NB4 (cell line): ENCODE results near the gene NEIL3.

ENCODE experiments used
- DNase-seq: peaks from one replicate; pipeline ENCODE4 v3.0.0; 2010; ENCODE audit warnings: low read depth
- H3K4me3 ChIP-seq: one replicate; pipeline ENCODE4 v1.5.1; 2011; ENCODE audit warnings: mild to moderate bottlenecking, low read depth, low read length, moderate library complexity
- MYC ChIP-seq: IDR thresholded peaks from 2 replicates; pipeline ENCODE4 v1.6.1; 2011; ENCODE audit warnings: low read depth, low read length
- POLR2A ChIP-seq: IDR thresholded peaks from 2 replicates; pipeline ENCODE4 v1.6.1; 2011; ENCODE audit warnings: mild to moderate bottlenecking; ENCODE audit not compliant: insufficient read length; ENCODE audit errors: extremely low read depth
- TF ChIP-seq, protein P1 (sequence below): IDR thresholded peaks from 2 replicates; pipeline ENCODE4 v1.6.1; 2011; ENCODE audit warnings: low read depth, low read length
- TF ChIP-seq, protein P2 (sequence below): IDR thresholded peaks from one replicate; pipeline ENCODE4 v1.5.1; 2012; ENCODE audit warnings: low read depth, low read length

Gene NEIL3

GRCh38 chr4:177339477-177340374, 30.1 kb downstream of the NEIL3 start:
- no peak overlapping the region for H3K4me3 ChIP-seq
- DNase-seq = peak; percentile 54
- TF ChIP-seq, protein P1, sequence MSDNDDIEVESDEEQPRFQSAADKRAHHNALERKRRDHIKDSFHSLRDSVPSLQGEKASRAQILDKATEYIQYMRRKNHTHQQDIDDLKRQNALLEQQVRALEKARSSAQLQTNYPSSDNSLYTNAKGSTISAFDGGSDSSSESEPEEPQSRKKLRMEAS = no peak
- TF ChIP-seq MYC (no peak), POLR2A (no peak)
- TF ChIP-seq, protein P2, sequence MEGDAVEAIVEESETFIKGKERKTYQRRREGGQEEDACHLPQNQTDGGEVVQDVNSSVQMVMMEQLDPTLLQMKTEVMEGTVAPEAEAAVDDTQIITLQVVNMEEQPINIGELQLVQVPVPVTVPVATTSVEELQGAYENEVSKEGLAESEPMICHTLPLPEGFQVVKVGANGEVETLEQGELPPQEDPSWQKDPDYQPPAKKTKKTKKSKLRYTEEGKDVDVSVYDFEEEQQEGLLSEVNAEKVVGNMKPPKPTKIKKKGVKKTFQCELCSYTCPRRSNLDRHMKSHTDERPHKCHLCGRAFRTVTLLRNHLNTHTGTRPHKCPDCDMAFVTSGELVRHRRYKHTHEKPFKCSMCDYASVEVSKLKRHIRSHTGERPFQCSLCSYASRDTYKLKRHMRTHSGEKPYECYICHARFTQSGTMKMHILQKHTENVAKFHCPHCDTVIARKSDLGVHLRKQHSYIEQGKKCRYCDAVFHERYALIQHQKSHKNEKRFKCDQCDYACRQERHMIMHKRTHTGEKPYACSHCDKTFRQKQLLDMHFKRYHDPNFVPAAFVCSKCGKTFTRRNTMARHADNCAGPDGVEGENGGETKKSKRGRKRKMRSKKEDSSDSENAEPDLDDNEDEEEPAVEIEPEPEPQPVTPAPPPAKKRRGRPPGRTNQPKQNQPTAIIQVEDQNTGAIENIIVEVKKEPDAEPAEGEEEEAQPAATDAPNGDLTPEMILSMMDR = peak; percentile 36

- no peak for DNase-seq
- no peak overlapping the region for H3K4me3 ChIP-seq
- TF ChIP-seq, protein P1 = no peak
- TF ChIP-seq MYC = no peak
- TF ChIP-seq, protein P2 = no peak
Observed at GRCh38 chr4:177348348-177348747, 38.7 kb downstream of the NEIL3 start.

GRCh38 chr4:177349191-177349590, 39.5 kb downstream of the NEIL3 start:
- no peak for TF ChIP-seq MYC
- TF ChIP-seq, protein P1 = no peak
- TF ChIP-seq, protein P2 = no peak
- no peak for TF ChIP-seq POLR2A
- H3K4me3 ChIP-seq = no peak overlapping the region
- no peak for DNase-seq

GRCh38 chr4:177351622-177352244, 42.1 kb downstream of the NEIL3 start:
- no peak overlapping the region for H3K4me3 ChIP-seq
- DNase-seq = no peak
- TF ChIP-seq, protein P2 = no peak
- TF ChIP-seq MYC (no peak), POLR2A (no peak)

DNA sequence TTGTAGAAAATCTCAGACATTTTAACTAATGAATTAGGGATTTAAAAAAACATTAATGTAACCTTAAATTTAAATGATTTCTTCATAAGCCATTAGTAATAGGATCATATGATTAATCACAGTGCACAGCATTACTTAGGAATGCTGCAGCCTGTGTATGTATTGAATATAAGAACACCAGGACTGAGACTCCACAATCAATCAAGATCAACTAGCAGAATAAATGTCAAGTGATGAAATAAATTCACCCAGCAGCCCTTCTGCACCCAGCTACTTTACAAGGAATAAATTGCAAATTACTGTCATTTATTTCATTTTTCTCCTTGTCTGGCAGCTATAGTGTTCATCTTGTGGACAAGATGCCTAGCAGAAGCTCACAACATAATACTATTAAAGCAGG, 46.5 kb downstream of the NEIL3 start:
- DNase-seq = no peak
- no peak for TF ChIP-seq POLR2A
- no peak overlapping the region for H3K4me3 ChIP-seq

DNA sequence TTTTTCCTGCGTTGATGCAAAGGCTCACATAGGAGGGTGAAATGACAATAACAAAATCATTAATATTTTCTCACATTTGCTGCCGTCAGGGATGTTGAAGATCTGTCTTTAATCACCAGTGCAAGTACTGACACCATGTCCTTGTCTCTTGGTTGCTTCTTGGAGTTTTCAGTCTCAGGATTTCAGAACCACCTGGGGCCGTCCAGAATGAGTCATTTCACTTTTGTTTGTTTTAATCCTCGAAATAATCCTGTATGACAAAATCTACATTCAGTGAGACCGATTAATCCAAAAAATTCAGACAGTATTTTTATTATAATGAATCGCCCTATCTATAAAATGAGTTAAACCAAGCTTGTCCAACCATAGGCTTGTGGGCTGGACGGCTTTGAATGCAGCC, 47.2 kb downstream of the NEIL3 start:
- no peak for DNase-seq
- no peak overlapping the region for H3K4me3 ChIP-seq
- TF ChIP-seq, protein P2 = no peak
- TF ChIP-seq, protein P1 = no peak
- TF ChIP-seq MYC (no peak), POLR2A (no peak)
